ENCODE data around the gene C11orf21.
A peak's percentile ranks its signal among the peaks of the same experiment; 100 is the strongest.

C11orf21 gene

GRCh38 chr11:2310073-2310785 is 8.5 kb upstream of the C11orf21 start:
- Mint-ChIP-seq H3K27me3 (no peaks in the 10 kb centered on the region), H3K4me3 (no peak overlapping the region), H3K36me3 (ENCODE audit: insufficient read depth) (peaks cover 6% of the 10 kb centered on the region), H3K4me1 (ENCODE audit: low read depth in 2 of 2) (peaks cover 21 to 29% of the 10 kb centered on the region in 2 donors), H3K27ac (no peak overlapping the region), H3K9me3 (no peaks in the 10 kb centered on the region)
- ATAC-seq (replicated peaks) (no peak), DNase-seq (no peak)

- Mint-ChIP-seq H3K27ac (peak overlapping the region in 1 of 2 donors; percentile 25), H3K27me3 (no peaks in the 10 kb centered on the region), H3K4me3 (no peak overlapping the region), H3K4me1 (ENCODE audit: low read depth in 2 of 2) (peaks cover 24 to 32% of the 10 kb centered on the region in 2 donors), H3K9me3 (no peaks in the 10 kb centered on the region), H3K36me3 (ENCODE audit: insufficient read depth) (peaks cover 12% of the 10 kb centered on the region)
- ATAC-seq (replicated peaks): no peak
- DNase-seq: no peak
These were observed 7.7 kb upstream of the C11orf21 start for GRCh38 chr11:2309251-2310072.

- no peaks in the 10 kb centered on the region for H3K27me3 Mint-ChIP-seq
- H3K36me3 Mint-ChIP-seq (ENCODE audit: insufficient read depth): peaks cover 8% of the 10 kb centered on the region
- H3K4me3 Mint-ChIP-seq: no peak overlapping the region
- H3K9me3 Mint-ChIP-seq: no peaks in the 10 kb centered on the region
- peak overlapping the region in 1 of 2 donors; percentile 25 for H3K27ac Mint-ChIP-seq
- no peak for DNase-seq
- peaks cover 31 to 37% of the 10 kb centered on the region in 2 donors for H3K4me1 Mint-ChIP-seq (ENCODE audit: low read depth in 2 of 2)
- no peak for ATAC-seq (replicated peaks)
These were observed 7.0 kb upstream of the C11orf21 start for GRCh38 chr11:2308713-2309112.

- ATAC-seq (replicated peaks): no peak
- no peaks in the 10 kb centered on the region for H3K9me3 Mint-ChIP-seq
- peak overlapping the region; percentile 90 to 96 for H3K27ac Mint-ChIP-seq
- peaks cover 37 to 39% of the 10 kb centered on the region in 2 donors for H3K4me1 Mint-ChIP-seq (ENCODE audit: low read depth in 2 of 2)
- peak overlapping the region; percentile 10 to 81 for H3K4me3 Mint-ChIP-seq
- H3K27me3 Mint-ChIP-seq: no peaks in the 10 kb centered on the region
- H3K36me3 Mint-ChIP-seq (ENCODE audit: insufficient read depth): peaks cover 10% of the 10 kb centered on the region
- DNase-seq: no peak
These were observed 6.0 kb upstream of the C11orf21 start for GRCh38 chr11:2307501-2308331.

- no peak for ATAC-seq (replicated peaks)
- peak overlapping the region; percentile 81 to 88 for H3K4me3 Mint-ChIP-seq
- no peak for DNase-seq
- peak overlapping the region; percentile 90 to 96 for H3K27ac Mint-ChIP-seq
- peaks cover 39 to 43% of the 10 kb centered on the region in 2 donors for H3K4me1 Mint-ChIP-seq (ENCODE audit: low read depth in 2 of 2)
- no peaks in the 10 kb centered on the region for H3K9me3 Mint-ChIP-seq
- no peaks in the 10 kb centered on the region for H3K27me3 Mint-ChIP-seq
- peaks cover 11% of the 10 kb centered on the region for H3K36me3 Mint-ChIP-seq (ENCODE audit: insufficient read depth)
These were observed 5.3 kb upstream of the C11orf21 start for GRCh38 chr11:2306877-2307500.

GRCh38 chr11:2306452-2306823 is 4.7 kb upstream of the C11orf21 start:
- peaks cover 43 to 44% of the 10 kb centered on the region in 2 donors for H3K4me1 Mint-ChIP-seq (ENCODE audit: low read depth in 2 of 2)
- no peaks in the 10 kb centered on the region for H3K9me3 Mint-ChIP-seq
- peaks cover 14% of the 10 kb centered on the region for H3K36me3 Mint-ChIP-seq (ENCODE audit: insufficient read depth)
- peak overlapping the region; percentile 90 to 96 for H3K27ac Mint-ChIP-seq
- H3K27me3 Mint-ChIP-seq: no peaks in the 10 kb centered on the region
- peak overlapping the region; percentile 81 to 88 for H3K4me3 Mint-ChIP-seq
- no peak for DNase-seq
- ATAC-seq (replicated peaks): no peak

GRCh38 chr11:2305788-2306451 is 4.2 kb upstream of the C11orf21 start:
- H3K4me3 Mint-ChIP-seq: peak overlapping the region; percentile 81 to 88

GRCh38 chr11:2305140-2305778 is 3.5 kb upstream of the C11orf21 start:
- peak; percentile 52 for ATAC-seq (replicated peaks)
- Mint-ChIP-seq H3K27ac (peak overlapping the region; percentile 90 to 92), H3K4me3 (peak overlapping the region; percentile 81 to 88), H3K27me3 (no peaks in the 10 kb centered on the region), H3K36me3 (ENCODE audit: insufficient read depth) (peaks cover 22% of the 10 kb centered on the region), H3K9me3 (no peaks in the 10 kb centered on the region), H3K4me1 (ENCODE audit: low read depth in 2 of 2) (peaks cover 43 to 50% of the 10 kb centered on the region in 2 donors)
- DNase-seq: peak; percentile 83 to 86 (median 86)

More at GRCh38 chr11:2305788-2306451, 4.2 kb upstream of the C11orf21 start:
- no peaks in the 10 kb centered on the region for H3K9me3 Mint-ChIP-seq
- peak overlapping the region; percentile 90 to 96 for H3K27ac Mint-ChIP-seq
- no peaks in the 10 kb centered on the region for H3K27me3 Mint-ChIP-seq
- peaks cover 43 to 44% of the 10 kb centered on the region in 2 donors for H3K4me1 Mint-ChIP-seq (ENCODE audit: low read depth in 2 of 2)
- H3K36me3 Mint-ChIP-seq (ENCODE audit: insufficient read depth): peaks cover 16% of the 10 kb centered on the region
- ATAC-seq (replicated peaks) (no peak), DNase-seq (peak in 1 of 3 experiments; percentile 31)

GRCh38 chr11:2304506-2305139 is 2.9 kb upstream of the C11orf21 start:
- no peaks in the 10 kb centered on the region for H3K27me3 Mint-ChIP-seq
- peaks cover 45 to 52% of the 10 kb centered on the region in 2 donors for H3K4me1 Mint-ChIP-seq (ENCODE audit: low read depth in 2 of 2)
- H3K9me3 Mint-ChIP-seq: no peaks in the 10 kb centered on the region
- peak overlapping the region; percentile 90 to 92 for H3K27ac Mint-ChIP-seq
- peak overlapping the region; percentile 81 to 88 for H3K4me3 Mint-ChIP-seq
- no peak for ATAC-seq (replicated peaks)
- peaks cover 22% of the 10 kb centered on the region for H3K36me3 Mint-ChIP-seq (ENCODE audit: insufficient read depth)
- no peak for DNase-seq

- H3K27ac Mint-ChIP-seq: peak overlapping the region; percentile 90 to 92
- H3K4me1 Mint-ChIP-seq (ENCODE audit: low read depth in 2 of 2): peaks cover 52 to 56% of the 10 kb centered on the region in 2 donors
- no peaks in the 10 kb centered on the region for H3K27me3 Mint-ChIP-seq
- H3K4me3 Mint-ChIP-seq: peak overlapping the region; percentile 81 to 88
- ATAC-seq (replicated peaks) (no peak), DNase-seq (peak in 1 of 3 experiments; percentile 0)
- H3K9me3 Mint-ChIP-seq: no peaks in the 10 kb centered on the region
- H3K36me3 Mint-ChIP-seq (ENCODE audit: insufficient read depth): peaks cover 22% of the 10 kb centered on the region
These were observed 2.1 kb upstream of the C11orf21 start for GRCh38 chr11:2303627-2304505.
